Measurements from ENCODE around the gene VIT. TPM values are rescaled to one million over a fixed set of nuclear protein-coding genes. Genes with fewer than 3 reads are reported as not detected.

The VIT gene
- total and polyA plus RNA-seq, 2 experiments from 2014 or later, result not detected

DNA sequence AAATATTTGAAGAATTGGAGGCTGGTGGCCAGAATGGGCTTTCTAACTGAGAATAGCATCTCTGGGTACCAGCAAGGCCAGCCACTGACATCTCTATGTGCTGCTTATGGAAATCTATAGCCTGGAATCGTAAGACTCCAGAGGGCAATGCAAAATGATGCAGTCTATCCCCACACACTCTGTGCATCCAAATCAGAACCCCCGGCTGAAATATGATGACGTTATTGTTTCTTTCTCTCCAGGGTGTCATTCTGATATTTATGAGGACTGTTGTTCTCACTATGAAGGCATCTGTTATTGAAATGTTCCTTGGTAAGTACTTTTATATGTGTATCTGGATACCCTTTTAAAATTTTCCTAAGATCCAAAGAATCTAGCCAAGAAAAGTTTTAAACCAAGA, 19.6 kb downstream of the VIT start (continued):
- no peak for TF ChIP-seq ZNF462 (CRISPR knock-in tag; IDR thresholded peaks at IDR 0.05)
- TF ChIP-seq STAT1 (IDR thresholded peaks at IDR 0.05; ENCODE audit: unreplicated experiment), result no peak
- no peak for TF ChIP-seq EZH2 (IDR thresholded peaks at IDR 0.05; ENCODE audit: low read depth, unreplicated experiment)
- TF ChIP-seq CREB1 (CRISPR knock-in tag; IDR thresholded peaks at IDR 0.05; ENCODE audit: low read depth), result no peak
- no peak for TF ChIP-seq POLR2AphosphoS5 (IDR thresholded peaks at IDR 0.05; ENCODE audit: low read depth)

DNA sequence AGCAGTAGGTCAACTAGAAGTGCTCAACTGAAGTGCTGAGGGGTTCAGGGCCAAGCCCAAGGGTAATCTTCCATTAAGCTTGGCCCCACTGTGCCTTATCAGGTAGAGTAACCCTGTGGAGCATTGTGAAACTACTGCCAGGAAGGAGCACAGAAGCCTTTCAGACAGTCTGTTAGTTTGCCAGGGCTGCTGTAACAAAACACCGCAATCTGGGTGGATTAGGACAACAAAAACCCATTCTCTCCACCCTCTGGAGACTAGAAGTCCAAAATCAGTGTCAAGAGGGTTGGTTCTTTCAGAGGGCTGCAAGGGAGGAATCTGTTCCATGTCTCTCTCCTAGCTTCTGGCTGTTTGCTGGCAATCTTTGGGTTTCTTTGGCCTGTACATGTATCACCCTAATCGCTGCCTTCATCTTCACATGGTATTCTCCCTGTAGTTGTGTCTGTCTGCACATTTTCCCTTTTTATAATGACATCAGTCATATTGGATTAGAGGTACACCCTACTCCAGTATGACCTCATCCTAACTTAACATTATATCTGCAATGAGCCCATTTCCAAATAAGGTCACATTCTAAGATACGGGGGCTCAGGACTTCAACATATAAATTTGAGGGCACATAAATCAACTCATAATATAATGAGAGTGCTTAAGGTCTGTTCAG, 21.2 kb downstream of the VIT start:
- Histone ChIP-seq H3K27me3 (ENCODE audit: insufficient read depth) (no peaks in the 10 kb centered on the region), H3K4me3 (no peak overlapping the region), H4K20me1 (replicated peaks; ENCODE audit: insufficient read depth) (no peaks in the 10 kb centered on the region), H3K36me3 (ENCODE audit: insufficient read depth) (no peaks in the 10 kb centered on the region), H3K27ac (ENCODE audit: low read depth) (no peak overlapping the region), H3K9me2 (ENCODE audit: insufficient read depth) (peaks cover 5% of the 10 kb centered on the region), H2AFZ (no peak overlapping the region), H3K79me2 (replicated peaks; ENCODE audit: insufficient read depth) (no peaks in the 10 kb centered on the region), H3F3A (replicated peaks; ENCODE audit: low read depth) (no peaks in the 10 kb centered on the region), H3K4me1 (ENCODE audit: insufficient read depth) (peaks cover 7% of the 10 kb centered on the region; the same call in 1 of the 2 replicates), H3K4me2 (no peak overlapping the region)
- peaks cover 8% of the 10 kb centered on the region for H3K4me1 Mint-ChIP-seq
- peaks cover 3% of the 10 kb centered on the region; the same call in 2 of the 3 replicates for H3K36me3 Mint-ChIP-seq (ENCODE audit: low read depth)
- no peak overlapping the region for H3K27ac Mint-ChIP-seq
- peaks cover 1% of the 10 kb centered on the region for H3K27me3 Mint-ChIP-seq (ENCODE audit: insufficient read depth, low read depth, poor library complexity)
- DNase-seq (ENCODE audit: low spot score), result no peak
- H3K4me3 Mint-ChIP-seq, result no peak overlapping the region
- H3K9me3 Mint-ChIP-seq, result peaks cover 11% of the 10 kb centered on the region
- no peak for ATAC-seq
- no peak for TF ChIP-seq EZH2 (IDR thresholded peaks at IDR 0.05; ENCODE audit: low read depth, unreplicated experiment)
- no peak for TF ChIP-seq JUNB (IDR thresholded peaks at IDR 0.05; ENCODE audit: unreplicated experiment)
- no peak for TF ChIP-seq ZNF462 (CRISPR knock-in tag; IDR thresholded peaks at IDR 0.05)
- no peak for TF ChIP-seq EZH2phosphoT487 (IDR thresholded peaks at IDR 0.05; ENCODE audit: unreplicated experiment)
- TF ChIP-seq NANOG (IDR thresholded peaks at IDR 0.05; ENCODE audit: borderline replicate concordance), result no peak
- no peak for TF ChIP-seq POLR2AphosphoS5 (IDR thresholded peaks at IDR 0.05; ENCODE audit: low read depth)
- TF ChIP-seq STAT1 (IDR thresholded peaks at IDR 0.05; ENCODE audit: unreplicated experiment), result no peak
- TF ChIP-seq CREB1 (CRISPR knock-in tag; IDR thresholded peaks at IDR 0.05; ENCODE audit: low read depth), result no peak
- TF ChIP-seq ZNF331 (CRISPR knock-in tag; IDR thresholded peaks at IDR 0.05; ENCODE audit: low read depth), result no peak

Data from GM23338 (cell line).